ENCODE results near the gene HSPB1.

DNA sequence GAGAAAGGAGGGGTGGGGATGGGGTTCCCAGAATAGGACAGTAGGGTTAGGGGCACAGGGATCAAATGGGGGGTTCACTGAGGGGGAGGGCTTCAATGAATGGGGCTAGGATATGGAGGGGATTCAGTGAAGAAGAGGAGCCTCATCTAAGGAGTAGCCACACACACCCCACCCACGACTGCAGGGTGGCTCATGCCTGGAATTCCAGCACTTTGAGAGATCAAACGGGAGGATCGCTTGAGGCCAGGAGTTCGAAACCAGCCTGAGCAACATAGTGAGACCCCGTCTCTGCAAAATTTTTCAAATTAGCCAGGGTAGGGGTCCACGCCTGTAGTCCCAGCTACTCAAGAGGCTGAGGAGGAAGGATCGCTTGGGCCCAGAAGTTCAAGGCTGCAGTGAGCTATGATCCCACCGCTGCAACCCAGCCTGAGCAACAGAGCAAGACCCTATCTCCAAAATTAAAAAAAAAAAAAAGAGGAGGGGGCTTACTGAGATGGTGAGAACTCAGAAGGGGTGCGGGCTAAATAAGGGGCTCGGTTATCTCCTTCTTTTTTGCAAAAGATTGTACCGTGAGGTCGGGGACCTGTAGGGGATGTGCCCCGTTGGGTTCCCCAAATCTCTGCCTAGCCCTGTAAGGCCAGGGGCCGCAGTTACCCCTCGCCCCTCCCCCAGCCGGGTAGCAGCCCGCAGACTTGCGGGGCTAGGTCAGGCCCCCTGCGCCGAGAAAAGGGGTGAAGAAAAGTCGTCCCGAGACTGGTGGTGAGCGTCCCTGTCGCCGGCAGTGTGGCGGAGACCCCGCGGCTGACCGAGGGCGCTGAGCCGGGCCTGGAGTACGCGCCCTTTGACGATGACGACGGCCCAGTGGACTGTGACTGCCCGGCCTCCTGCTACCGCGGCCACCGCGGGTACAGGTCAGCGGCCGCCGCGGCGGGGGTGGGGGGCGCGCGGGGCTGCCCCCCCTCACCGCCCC is 43.1 kb upstream of the HSPB1 start:
- TF ChIP-seq EZH2phosphoT487 (IDR thresholded peaks at IDR 0.05; ENCODE audit: insufficient read depth, low read depth): no peak
- no peak for TF ChIP-seq EZH2 (IDR thresholded peaks at IDR 0.05; ENCODE audit: insufficient read depth, poor library complexity, severe bottlenecking)
